IMR-90 (cell line): Measurements from ENCODE around the gene SSNA1.

Source experiments
- CHD1 ChIP-seq: IDR thresholded peaks from 2 replicates; pipeline ENCODE4 v1.6.1; 2012; ENCODE audit warnings: low read depth, low read length, improper control_type of control experiment
- CTCF ChIP-seq: conservative IDR thresholded peaks from 2 replicates; pipeline ENCODE4 v1.5.1; 2012; ENCODE audit warnings: mild to moderate bottlenecking, low read depth, low read length, improper control_type of control experiment
- FOS ChIP-seq: fragments of 150-350 bp; IDR thresholded peaks from 2 replicates; pipeline ENCODE4 v1.6.1; 2016; ENCODE audit warnings: low read depth, low read length
- MAFK ChIP-seq: IDR thresholded peaks from 2 replicates; pipeline ENCODE4 v1.6.1; 2012; ENCODE audit warnings: low read depth, low read length, improper control_type of control experiment
- POLR2A ChIP-seq: IDR thresholded peaks from 2 replicates; pipeline ENCODE4 v1.6.1; 2012; ENCODE audit warnings: mild to moderate bottlenecking, low read depth, low read length
- RAD21 ChIP-seq: IDR thresholded peaks from 2 replicates; pipeline ENCODE4 v1.6.1; 2012; ENCODE audit warnings: low read length, improper control_type of control experiment
- RFX5 ChIP-seq: IDR thresholded peaks from 2 replicates; pipeline ENCODE4 v1.8.0; 2012; ENCODE audit warnings: low read depth, mild to moderate bottlenecking, low read length, moderate library complexity
- SMC3 ChIP-seq: fragments of 150-350 bp; IDR thresholded peaks from 2 replicates; pipeline ENCODE4 v1.6.1; 2016; ENCODE audit warnings: low read depth, mild to moderate bottlenecking, antibody characterized with exemption, low read length, moderate library complexity
- TF ChIP-seq, protein P1 (sequence below): fragments of 150-350 bp; IDR thresholded peaks from 2 replicates; pipeline ENCODE4 v1.6.1; 2016; ENCODE audit warnings: low read depth, mild to moderate bottlenecking, low read length, moderate library complexity, borderline replicate concordance

- no peak for TF ChIP-seq CTCF
- no peak for TF ChIP-seq RAD21
- no peak for TF ChIP-seq POLR2A
- TF ChIP-seq CHD1: no peak
- TF ChIP-seq SMC3: no peak
- no peak for TF ChIP-seq FOS
- TF ChIP-seq MAFK: no peak
- TF ChIP-seq RFX5: no peak
- TF ChIP-seq, protein P1, sequence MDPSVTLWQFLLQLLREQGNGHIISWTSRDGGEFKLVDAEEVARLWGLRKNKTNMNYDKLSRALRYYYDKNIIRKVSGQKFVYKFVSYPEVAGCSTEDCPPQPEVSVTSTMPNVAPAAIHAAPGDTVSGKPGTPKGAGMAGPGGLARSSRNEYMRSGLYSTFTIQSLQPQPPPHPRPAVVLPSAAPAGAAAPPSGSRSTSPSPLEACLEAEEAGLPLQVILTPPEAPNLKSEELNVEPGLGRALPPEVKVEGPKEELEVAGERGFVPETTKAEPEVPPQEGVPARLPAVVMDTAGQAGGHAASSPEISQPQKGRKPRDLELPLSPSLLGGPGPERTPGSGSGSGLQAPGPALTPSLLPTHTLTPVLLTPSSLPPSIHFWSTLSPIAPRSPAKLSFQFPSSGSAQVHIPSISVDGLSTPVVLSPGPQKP: no peak
Measured at GRCh38 chr9:137146527-137146918, 42.0 kb upstream of the SSNA1 start.
